RCC 7860 (cell line): ENCODE data around the gene AHNAK.

Experiments
- DNase-seq: peaks from one replicate; pipeline ENCODE4 v3.0.0-alpha.2; 2015; ENCODE audit warnings: low spot score
- FAIRE-seq: peaks from 2 replicates; lab custom pipeline; 2012; peaks lifted over from hg19 to GRCh38; lab: Jason Lieb, UNC

AHNAK gene

DNA sequence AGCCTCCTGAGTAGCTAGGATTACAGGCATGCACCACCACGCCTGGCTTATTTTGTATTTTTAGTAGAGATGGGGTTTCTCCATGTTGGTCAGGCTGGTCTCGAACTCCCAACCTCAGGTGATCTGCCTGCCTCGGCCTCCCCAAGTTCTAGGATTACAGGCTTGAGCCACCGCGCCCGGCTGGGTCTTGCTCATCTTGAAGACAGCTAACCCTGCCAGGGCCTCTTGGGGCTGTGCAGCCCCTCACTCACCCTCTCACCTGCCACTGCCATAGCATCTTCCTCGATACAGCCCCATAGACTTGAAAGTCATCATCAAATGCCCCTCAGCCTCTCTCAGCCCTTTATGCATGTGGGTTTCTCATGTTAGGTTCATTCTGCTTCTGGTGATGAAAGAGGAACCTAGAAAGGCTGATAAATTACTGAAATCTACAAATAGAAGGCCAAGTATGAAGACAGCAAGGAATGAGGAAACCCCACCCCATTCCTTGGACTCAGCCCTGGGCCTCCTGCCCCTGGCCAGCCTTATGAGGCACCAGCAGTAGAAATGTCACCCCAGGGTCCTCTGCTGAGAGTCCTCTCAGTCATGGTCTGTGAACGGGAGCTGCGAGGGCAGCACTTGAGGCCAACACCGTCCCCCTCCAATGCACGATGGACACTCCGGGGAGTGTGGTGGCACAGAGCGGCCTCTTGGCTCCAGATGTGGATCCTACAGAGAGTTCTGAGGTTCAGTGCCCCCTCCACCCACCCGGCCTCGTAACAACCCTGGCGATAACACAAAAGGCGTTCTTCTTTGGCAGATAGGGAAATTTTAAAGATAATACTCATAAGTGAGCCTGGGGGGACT, 103.0 kb downstream of the AHNAK start:
- DNase-seq: no peak

GRCh38 chr11:62439785-62440602, 106.6 kb downstream of the AHNAK start:
- no peak for FAIRE-seq
- DNase-seq: no peak

More for the DNA sequence above, 103.0 kb downstream of the AHNAK start:
- FAIRE-seq: no peak

GRCh38 chr11:62438641-62439040, 108.0 kb downstream of the AHNAK start:
- FAIRE-seq: no peak
- DNase-seq: no peak

- DNase-seq (no peak), FAIRE-seq (no peak)
Measured at GRCh38 chr11:62437616-62438015, 109.0 kb downstream of the AHNAK start.

GRCh38 chr11:62435846-62436660, 110.6 kb downstream of the AHNAK start:
- DNase-seq (no peak), FAIRE-seq (no peak)

- no peak for DNase-seq
- no peak for FAIRE-seq
Measured at GRCh38 chr11:62433904-62434276, 112.7 kb downstream of the AHNAK start.

DNA sequence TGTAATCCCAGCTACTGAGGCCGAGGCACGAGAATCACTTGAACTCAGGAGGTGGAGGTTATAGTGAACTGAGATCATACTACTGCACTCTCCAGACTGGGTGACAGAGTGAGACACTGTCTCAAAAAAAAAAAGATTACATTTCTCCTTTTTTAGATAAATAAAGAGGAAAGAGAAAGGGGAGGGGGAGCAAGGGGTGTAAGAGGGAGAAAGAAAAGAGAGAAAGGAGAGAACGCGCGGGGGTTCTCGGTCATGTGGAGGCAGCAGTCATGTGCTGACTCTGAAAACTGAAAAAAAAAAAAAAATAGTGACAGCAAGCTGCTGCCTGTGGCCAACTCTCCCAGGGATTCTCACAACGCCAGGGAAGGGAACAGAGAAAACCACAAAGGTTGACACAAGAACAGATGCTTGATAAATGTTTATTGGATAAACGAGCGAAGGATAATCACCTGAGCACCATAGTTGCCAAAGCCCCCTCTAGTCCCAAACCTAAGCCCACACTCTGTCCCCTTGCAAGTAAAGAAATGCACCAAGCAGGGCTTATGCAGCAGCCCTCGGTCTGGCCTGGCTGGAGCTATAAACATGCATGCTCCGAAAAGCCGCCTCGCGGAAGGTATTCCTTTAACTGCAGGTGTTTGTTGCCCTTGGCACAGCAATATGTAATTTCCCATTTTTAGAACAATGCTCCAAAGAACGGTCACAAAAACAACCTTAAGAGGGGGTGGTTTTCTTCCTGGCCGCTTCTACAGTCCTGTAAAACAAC, 113.3 kb downstream of the AHNAK start:
- FAIRE-seq (no peak), DNase-seq (peak; percentile 38)

DNA sequence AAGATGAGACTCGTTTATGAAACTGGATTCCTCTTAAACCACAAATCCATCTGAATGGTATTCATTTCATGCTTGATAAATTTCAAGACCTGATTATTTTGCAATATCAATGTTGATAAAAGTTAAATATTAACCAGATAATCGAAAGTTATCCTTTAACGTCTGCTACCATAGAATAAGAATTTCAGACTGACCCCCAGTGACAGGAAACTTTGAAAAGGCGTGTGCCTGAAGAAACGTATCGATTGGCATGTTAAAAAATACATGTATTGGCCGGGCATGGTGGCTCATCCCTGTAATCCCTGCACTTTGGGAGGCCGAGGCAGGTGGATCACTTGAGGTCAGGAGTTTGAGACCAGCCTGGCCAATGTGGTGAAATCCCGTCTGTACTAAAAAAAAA, 113.9 kb downstream of the AHNAK start:
- DNase-seq: peak; percentile 71
- peak; percentile 90 for FAIRE-seq

GRCh38 chr11:62431171-62431901, 115.3 kb downstream of the AHNAK start:
- FAIRE-seq: peak; percentile 75
- peak; percentile 80 for DNase-seq

DNA sequence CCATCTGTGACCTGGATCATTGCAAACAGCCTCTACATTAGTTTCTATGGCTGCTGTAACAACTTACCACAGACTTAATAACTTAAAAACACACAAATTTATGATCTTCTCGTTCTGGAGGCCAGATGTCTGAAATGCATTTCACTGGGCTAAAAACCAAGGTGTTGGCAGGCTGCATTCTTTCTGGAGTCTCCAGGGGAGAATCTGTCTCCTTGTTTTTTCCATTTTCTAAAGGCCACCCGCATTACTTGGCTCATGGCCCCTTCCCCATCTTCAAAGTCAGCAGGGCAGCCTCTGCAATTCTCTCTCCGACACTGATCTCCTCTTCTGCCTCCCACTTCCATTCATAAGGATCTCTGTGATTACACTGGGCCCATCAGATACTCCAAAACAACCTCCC, 116.2 kb downstream of the AHNAK start:
- FAIRE-seq: no peak
- DNase-seq: no peak

DNA sequence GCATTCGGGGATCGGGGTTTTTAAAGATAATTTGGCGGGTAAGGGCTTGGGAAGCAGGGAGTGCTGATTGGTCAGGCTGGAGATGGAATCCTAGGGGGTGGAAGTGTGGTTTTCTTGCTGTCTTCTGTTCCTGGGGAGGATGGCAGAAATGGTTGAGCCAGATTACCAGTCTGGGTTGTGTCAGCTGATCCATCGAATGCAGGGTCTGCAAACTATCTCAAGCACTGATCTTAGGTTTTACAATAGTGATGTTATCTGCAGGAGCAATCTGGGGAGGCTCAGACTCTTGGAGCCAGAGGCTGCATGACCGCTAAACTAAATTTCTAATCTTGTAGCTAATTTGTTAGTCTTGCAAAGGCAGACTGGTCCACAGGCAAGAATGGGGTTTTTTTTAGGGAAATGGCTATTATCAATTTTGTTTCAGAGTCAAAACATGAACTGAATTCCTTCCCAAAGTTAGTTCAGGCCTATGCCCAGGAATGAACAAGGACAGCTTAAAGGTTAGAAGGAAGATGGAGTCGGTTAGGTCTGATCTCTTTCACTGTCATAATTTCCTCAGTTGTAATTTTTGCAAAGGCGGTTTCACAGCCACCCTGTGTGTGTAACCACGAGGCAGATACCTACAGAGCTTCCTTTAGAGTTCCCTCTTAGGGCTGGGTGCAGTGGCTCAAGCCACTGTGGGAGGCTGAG, 117.6 kb downstream of the AHNAK start:
- no peak for FAIRE-seq
- no peak for DNase-seq

GRCh38 chr11:62427630-62428233, 118.9 kb downstream of the AHNAK start:
- FAIRE-seq (no peak), DNase-seq (peak; percentile 75)

DNA sequence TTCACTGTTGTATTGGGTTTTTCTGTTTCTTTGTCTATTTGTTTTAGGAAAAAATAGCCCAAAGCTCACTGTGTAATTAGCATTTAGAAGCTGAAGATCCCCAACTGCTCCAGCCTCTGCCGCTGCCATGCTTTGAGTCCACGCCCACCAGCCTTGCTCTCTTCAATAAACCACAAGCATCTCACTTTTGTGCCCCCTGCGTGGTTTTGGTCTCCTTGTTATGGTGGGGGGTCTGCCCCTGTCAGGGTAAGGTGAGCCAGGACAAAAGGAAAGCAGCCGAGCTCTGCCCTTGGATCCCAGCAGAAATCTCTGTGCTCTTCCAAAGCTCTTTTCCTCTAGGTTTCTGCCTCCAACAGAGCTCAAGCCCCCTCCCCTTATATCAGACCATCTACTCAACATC, 123.6 kb downstream of the AHNAK start:
- DNase-seq (no peak), FAIRE-seq (no peak)

GRCh38 chr11:62421996-62422395, 124.6 kb downstream of the AHNAK start:
- DNase-seq (no peak), FAIRE-seq (no peak)

DNA sequence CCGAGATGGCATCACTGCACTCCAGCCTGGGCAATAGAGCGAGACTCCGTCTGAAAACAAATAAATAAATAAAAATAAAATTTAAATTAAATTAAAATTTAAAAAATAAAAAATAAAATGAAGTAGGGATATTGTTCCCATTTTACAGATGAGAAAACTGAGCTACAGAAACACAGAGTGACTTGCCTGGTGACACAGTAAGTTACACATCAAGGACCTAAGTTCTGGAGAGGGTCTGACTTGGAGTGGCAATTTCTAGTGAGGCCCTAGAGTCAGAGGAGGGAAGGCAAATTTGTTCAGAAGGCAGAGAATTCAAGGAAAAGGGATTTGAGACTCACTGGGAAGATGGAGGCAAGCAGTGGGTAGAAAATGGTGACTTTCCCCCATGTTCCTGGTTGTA, 125.7 kb downstream of the AHNAK start:
- no peak for DNase-seq
- FAIRE-seq: no peak

- DNase-seq: no peak
- no peak for FAIRE-seq
Measured at GRCh38 chr11:62419943-62420342, 126.7 kb downstream of the AHNAK start.

DNA sequence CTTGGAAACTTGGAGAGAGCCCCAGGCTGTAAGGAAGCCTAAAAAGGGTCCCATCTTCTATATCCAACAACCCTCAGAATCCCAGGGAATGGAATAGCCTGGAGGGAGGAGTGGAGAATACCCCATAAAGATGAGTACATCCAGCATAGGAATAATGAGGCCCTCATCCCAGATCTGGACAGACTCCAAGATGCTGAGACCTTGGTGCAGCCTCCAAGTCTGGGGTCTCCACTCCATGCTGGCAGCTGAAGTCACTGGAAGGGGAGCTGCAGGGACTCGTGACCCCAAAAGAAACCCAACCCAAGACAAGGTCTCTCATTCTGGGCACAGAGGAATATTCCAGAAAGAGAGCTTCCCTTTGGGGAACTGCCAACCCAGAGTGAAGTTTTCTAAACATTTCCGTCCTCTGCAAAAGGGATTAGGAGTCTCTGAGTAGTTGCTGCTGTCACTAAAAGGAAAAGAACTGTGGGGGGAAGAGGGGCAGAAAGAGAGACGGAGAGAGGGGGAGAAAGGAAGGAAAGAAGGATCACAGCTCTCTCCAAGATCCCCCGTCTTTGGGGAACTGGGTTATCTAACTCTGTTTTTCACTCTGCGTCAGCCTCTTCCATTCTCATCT, 127.2 kb downstream of the AHNAK start:
- no peak for FAIRE-seq
- no peak for DNase-seq

DNA sequence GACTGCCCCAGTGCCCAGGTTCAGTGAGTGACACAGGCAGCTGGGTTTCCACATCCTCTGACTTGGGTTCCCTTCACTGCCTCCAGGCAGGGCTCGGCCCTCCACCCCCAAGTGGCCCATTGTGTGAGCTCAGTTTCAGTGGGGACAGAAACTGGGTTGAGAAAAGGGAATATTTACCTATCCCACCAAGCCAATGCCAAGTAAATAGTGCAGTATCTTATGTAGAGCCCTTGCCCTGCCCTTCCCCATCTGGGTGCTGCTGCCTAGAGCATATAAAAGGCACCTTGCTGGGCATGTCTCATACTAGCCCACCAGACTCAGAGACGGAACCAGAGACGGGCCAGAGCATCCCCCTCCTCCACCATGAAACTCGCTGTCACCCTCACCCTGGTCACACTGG, 127.9 kb downstream of the AHNAK start, which contains the start of gene SCGB1A1:
Gene SCGB1A1 (plus strand): TSS at position 301 of the 400 bp plus-strand sequence. CDS start 63 bp downstream, at position 364.
- no peak for FAIRE-seq

More for the DNA sequence above, 127.9 kb downstream of the AHNAK start, which contains the start of gene SCGB1A1:
- no peak for DNase-seq
